HUES48 (cell line): ENCODE measurements around the gene FBXW4.
"Not testable (repeated sequence)": the region's sequence is repeated elsewhere in the genome, so short reads cannot be mapped to it uniquely, and the experiment has no call there.

Experiments used
- H3K27ac ChIP-seq: one replicate; pipeline ENCODE4 v1.7.0; 2013; ENCODE audit warnings: low read depth, low read length, inconsistent platforms
- H3K27me3 ChIP-seq: 2 replicates; pipeline ENCODE4 v1.6.1; 2013; ENCODE audit warnings: mild to moderate bottlenecking, low read length; ENCODE audit not compliant: control insufficient read depth, insufficient read depth
- H3K36me3 ChIP-seq: 2 replicates; pipeline ENCODE4 v1.6.1; 2013; ENCODE audit warnings: low read length; ENCODE audit not compliant: control insufficient read depth, insufficient read depth
- H3K4me1 ChIP-seq: 2 replicates; pipeline ENCODE4 v1.6.1; 2013; ENCODE audit warnings: mild to moderate bottlenecking, low read length; ENCODE audit not compliant: control insufficient read depth, insufficient read depth
- H3K4me3 ChIP-seq: 2 replicates; pipeline ENCODE4 v1.5.1; 2013; ENCODE audit warnings: mild to moderate bottlenecking, low read depth, low read length
- H3K9ac ChIP-seq: 2 replicates; pipeline ENCODE4 v1.6.1; 2013; ENCODE audit warnings: mild to moderate bottlenecking, low read depth, low read length, moderate library complexity
- H3K9me3 ChIP-seq: 2 replicates; pipeline ENCODE4 v1.6.1; 2013; ENCODE audit warnings: low read length; ENCODE audit not compliant: control insufficient read depth, insufficient read depth

Gene FBXW4

GRCh38 chr10:101611096-101611905, 83.7 kb downstream of the FBXW4 start:
- Histone ChIP-seq H3K9me3 (no peaks in the 10 kb centered on the region), H3K4me1 (peaks cover 30% of the 10 kb centered on the region), H3K36me3 (peaks cover 37% of the 10 kb centered on the region), H3K4me3 (no peak overlapping the region), H3K27ac (no peak overlapping the region), H3K9ac (no peak overlapping the region), H3K27me3 (no peaks in the 10 kb centered on the region)

GRCh38 chr10:101609481-101609880, 85.5 kb downstream of the FBXW4 start:
- no peaks in the 10 kb centered on the region for H3K9me3 ChIP-seq
- peaks cover 19% of the 10 kb centered on the region for H3K4me1 ChIP-seq
- peaks cover 37% of the 10 kb centered on the region for H3K36me3 ChIP-seq

GRCh38 chr10:101607124-101607523, 87.8 kb downstream of the FBXW4 start:
- Histone ChIP-seq H3K27ac (peak overlapping the region; percentile 60), H3K36me3 (peaks cover 36% of the 10 kb centered on the region), H3K27me3 (no peaks in the 10 kb centered on the region), H3K4me1 (peaks cover 11% of the 10 kb centered on the region), H3K9ac (no peak overlapping the region), H3K4me3 (no peak overlapping the region), H3K9me3 (no peaks in the 10 kb centered on the region)

More at GRCh38 chr10:101609481-101609880, 85.5 kb downstream of the FBXW4 start:
- H3K27me3 ChIP-seq, result no peaks in the 10 kb centered on the region
- no peak overlapping the region for H3K9ac ChIP-seq
- H3K4me3 ChIP-seq, result no peak overlapping the region
- no peak overlapping the region for H3K27ac ChIP-seq

- Histone ChIP-seq H3K9ac (no peak overlapping the region), H3K27ac (no peak overlapping the region), H3K4me1 (peaks cover 15% of the 10 kb centered on the region), H3K27me3 (no peaks in the 10 kb centered on the region), H3K9me3 (no peaks in the 10 kb centered on the region), H3K4me3 (no peak overlapping the region), H3K36me3 (no peaks in the 10 kb centered on the region; the same call in 1 of the 2 replicates)
These were observed 92.1 kb downstream of the FBXW4 start for GRCh38 chr10:101602761-101603398.

GRCh38 chr10:101601541-101601940, 93.4 kb downstream of the FBXW4 start:
- Histone ChIP-seq H3K9me3 (no peaks in the 10 kb centered on the region), H3K27ac (no peak overlapping the region), H3K27me3 (no peaks in the 10 kb centered on the region), H3K4me3 (no peak overlapping the region), H3K4me1 (0 out of 2 replicates have a peak, but pooled peaks cover 4% of the 10 kb centered on the region), H3K36me3 (no peaks in the 10 kb centered on the region; the same call in 1 of the 2 replicates), H3K9ac (no peak overlapping the region)

- Histone ChIP-seq H3K4me1 (0 out of 2 replicates have a peak, but pooled peaks cover 4% of the 10 kb centered on the region), H3K36me3 (no peaks in the 10 kb centered on the region; the same call in 1 of the 2 replicates), H3K4me3 (no peak overlapping the region), H3K9me3 (no peaks in the 10 kb centered on the region), H3K9ac (no peak overlapping the region), H3K27me3 (no peaks in the 10 kb centered on the region), H3K27ac (no peak overlapping the region)
These were observed 97.7 kb downstream of the FBXW4 start for GRCh38 chr10:101597091-101597900.

GRCh38 chr10:101595591-101596433, 99.2 kb downstream of the FBXW4 start:
- H3K27ac ChIP-seq, result no peak overlapping the region
- H3K9me3 ChIP-seq, result no peaks in the 10 kb centered on the region
- H3K4me1 ChIP-seq, result no peaks in the 10 kb centered on the region
- no peak overlapping the region for H3K9ac ChIP-seq
- H3K36me3 ChIP-seq, result no peaks in the 10 kb centered on the region
- no peaks in the 10 kb centered on the region for H3K27me3 ChIP-seq
- no peak overlapping the region for H3K4me3 ChIP-seq

- not testable (repeated sequence) for H3K27ac ChIP-seq, H3K4me1 ChIP-seq
These were observed 101.6 kb downstream of the FBXW4 start for GRCh38 chr10:101593331-101593730.

GRCh38 chr10:101588879-101589278, 106.1 kb downstream of the FBXW4 start:
- Histone ChIP-seq H3K4me1 (peaks cover 11% of the 10 kb centered on the region), H3K36me3 (peaks cover 20% of the 10 kb centered on the region; the same call in 1 of the 2 replicates), H3K27ac (no peak overlapping the region), H3K27me3 (no peaks in the 10 kb centered on the region), H3K4me3 (peak overlapping the region; percentile 97), H3K9me3 (no peaks in the 10 kb centered on the region), H3K9ac (no peak overlapping the region)

More at GRCh38 chr10:101593331-101593730, 101.6 kb downstream of the FBXW4 start:
- not testable (repeated sequence) for H3K9ac ChIP-seq, H3K4me3 ChIP-seq, H3K36me3 ChIP-seq, H3K9me3 ChIP-seq, H3K27me3 ChIP-seq
